Measurements from ENCODE around the gene GSTCD.

The GSTCD gene

DNA sequence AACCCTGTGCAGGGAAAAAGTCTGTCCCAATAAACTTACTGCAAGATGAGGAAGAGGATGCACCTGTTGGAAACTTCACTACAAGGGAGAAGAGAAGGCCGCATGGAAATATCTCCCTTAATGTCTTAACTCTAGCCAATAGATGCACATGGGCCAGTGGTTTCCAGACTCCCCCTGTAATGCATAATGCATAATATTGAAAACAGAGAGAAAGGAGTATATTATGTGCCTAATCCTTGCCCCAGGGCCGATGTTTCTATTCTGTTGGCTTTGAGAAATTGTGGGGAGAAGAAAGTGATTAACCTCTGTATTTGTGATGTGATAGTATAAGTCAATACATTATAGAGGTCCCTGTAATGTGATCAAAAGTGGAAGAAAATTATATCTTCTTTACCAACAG is 37.3 kb upstream of the GSTCD start:
- no peaks in the 10 kb centered on the region for H3K4me1 ChIP-seq (ENCODE audit: control insufficient read depth, low read length)
- no peaks in the 10 kb centered on the region for H4K20me1 ChIP-seq (ENCODE audit: control insufficient read depth, insufficient read depth, low read depth, low read length)
- no peak overlapping the region for H3K27ac ChIP-seq (ENCODE audit: low read depth, low read length)
- no peak overlapping the region for H3K4me3 ChIP-seq (ENCODE audit: low read length)
- no peaks in the 10 kb centered on the region for H3K9me3 ChIP-seq (ENCODE audit: control insufficient read depth, insufficient read depth, low read length)
- H3K27me3 ChIP-seq (ENCODE audit: control insufficient read depth, low read length) = no peaks in the 10 kb centered on the region
- no peaks in the 10 kb centered on the region for H3K36me3 ChIP-seq (ENCODE audit: control insufficient read depth, low read length)
- no peak overlapping the region for H3K4me2 ChIP-seq (ENCODE audit: low read length)
- no peaks in the 10 kb centered on the region for H3K9me2 ChIP-seq (replicated peaks; ENCODE audit: control insufficient read depth, low read length)
- H3F3A ChIP-seq (ENCODE audit: control insufficient read depth, insufficient read depth) = no peaks in the 10 kb centered on the region
- TF ChIP-seq, protein P1, sequence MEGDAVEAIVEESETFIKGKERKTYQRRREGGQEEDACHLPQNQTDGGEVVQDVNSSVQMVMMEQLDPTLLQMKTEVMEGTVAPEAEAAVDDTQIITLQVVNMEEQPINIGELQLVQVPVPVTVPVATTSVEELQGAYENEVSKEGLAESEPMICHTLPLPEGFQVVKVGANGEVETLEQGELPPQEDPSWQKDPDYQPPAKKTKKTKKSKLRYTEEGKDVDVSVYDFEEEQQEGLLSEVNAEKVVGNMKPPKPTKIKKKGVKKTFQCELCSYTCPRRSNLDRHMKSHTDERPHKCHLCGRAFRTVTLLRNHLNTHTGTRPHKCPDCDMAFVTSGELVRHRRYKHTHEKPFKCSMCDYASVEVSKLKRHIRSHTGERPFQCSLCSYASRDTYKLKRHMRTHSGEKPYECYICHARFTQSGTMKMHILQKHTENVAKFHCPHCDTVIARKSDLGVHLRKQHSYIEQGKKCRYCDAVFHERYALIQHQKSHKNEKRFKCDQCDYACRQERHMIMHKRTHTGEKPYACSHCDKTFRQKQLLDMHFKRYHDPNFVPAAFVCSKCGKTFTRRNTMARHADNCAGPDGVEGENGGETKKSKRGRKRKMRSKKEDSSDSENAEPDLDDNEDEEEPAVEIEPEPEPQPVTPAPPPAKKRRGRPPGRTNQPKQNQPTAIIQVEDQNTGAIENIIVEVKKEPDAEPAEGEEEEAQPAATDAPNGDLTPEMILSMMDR (IDR thresholded peaks at IDR 0.05; ENCODE audit: low read depth, low read length, poor library complexity, severe bottlenecking) = no peak
- TF ChIP-seq EZH2phosphoT487 (IDR thresholded peaks at IDR 0.05; ENCODE audit: borderline replicate concordance, low read length) = no peak
- no peaks in the 10 kb centered on the region for H3K79me2 ChIP-seq (ENCODE audit: control insufficient read depth, low read length)

DNA sequence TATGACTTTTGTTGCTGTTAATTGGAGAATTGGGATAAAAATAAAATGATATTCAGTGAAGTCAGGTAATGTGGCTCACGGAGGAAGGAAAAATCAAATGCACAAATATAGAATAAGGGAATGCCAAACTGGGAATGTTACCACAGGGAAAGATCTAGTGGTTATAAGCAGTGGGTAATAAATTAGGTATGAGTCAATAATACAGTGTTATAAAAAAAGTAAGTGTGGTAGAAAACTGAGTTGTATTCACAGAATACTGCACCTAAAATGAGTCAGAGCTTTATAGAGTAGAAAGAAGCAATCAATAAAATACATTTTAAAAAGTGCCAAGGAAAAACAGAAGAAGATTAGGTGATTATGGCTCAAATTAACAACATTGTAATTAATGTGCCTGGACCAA is 34.6 kb upstream of the GSTCD start:
- H3K9me3 ChIP-seq (ENCODE audit: control insufficient read depth, insufficient read depth, low read length) = no peaks in the 10 kb centered on the region

DNA sequence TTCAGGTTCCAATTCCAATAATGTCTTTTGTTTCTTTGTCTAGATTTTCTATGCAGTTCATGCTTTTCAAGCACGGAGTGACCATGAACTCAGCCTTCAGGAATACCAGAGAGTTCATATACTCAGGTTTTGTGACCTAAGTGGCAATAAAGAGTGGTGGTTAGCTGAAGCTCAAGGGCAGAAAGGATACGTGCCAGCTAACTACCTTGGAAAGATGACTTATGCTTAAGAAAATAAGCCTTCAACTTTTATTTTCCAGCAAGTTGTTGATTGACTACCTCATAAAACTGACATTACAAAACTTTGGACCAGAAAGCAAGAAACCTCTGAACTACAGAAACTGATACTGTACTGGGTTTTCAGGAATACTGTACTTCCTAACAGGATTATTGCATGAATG is 30.9 kb upstream of the GSTCD start:
- TF ChIP-seq, protein P1 (IDR thresholded peaks at IDR 0.05; ENCODE audit: low read depth, low read length, poor library complexity, severe bottlenecking) = no peak
- no peak for TF ChIP-seq EZH2phosphoT487 (IDR thresholded peaks at IDR 0.05; ENCODE audit: borderline replicate concordance, low read length)
- H3K4me2 ChIP-seq (ENCODE audit: low read length) = no peak overlapping the region
- no peaks in the 10 kb centered on the region for H4K20me1 ChIP-seq (ENCODE audit: control insufficient read depth, insufficient read depth, low read depth, low read length)

More for the DNA sequence above, 34.6 kb upstream of the GSTCD start:
- H3K4me3 ChIP-seq (ENCODE audit: low read length) = no peak overlapping the region
- H3K9me2 ChIP-seq (replicated peaks; ENCODE audit: control insufficient read depth, low read length) = no peaks in the 10 kb centered on the region
- no peak for TF ChIP-seq EZH2phosphoT487 (IDR thresholded peaks at IDR 0.05; ENCODE audit: borderline replicate concordance, low read length)
- TF ChIP-seq, protein P1 (IDR thresholded peaks at IDR 0.05; ENCODE audit: low read depth, low read length, poor library complexity, severe bottlenecking) = no peak
- H3K36me3 ChIP-seq (ENCODE audit: control insufficient read depth, low read length) = no peaks in the 10 kb centered on the region
- no peak overlapping the region for H3K4me2 ChIP-seq (ENCODE audit: low read length)
- H3K27ac ChIP-seq (ENCODE audit: low read depth, low read length) = no peak overlapping the region
- H3K27me3 ChIP-seq (ENCODE audit: control insufficient read depth, low read length) = no peaks in the 10 kb centered on the region
- no peaks in the 10 kb centered on the region for H3K4me1 ChIP-seq (ENCODE audit: control insufficient read depth, low read length)
- no peaks in the 10 kb centered on the region for H3K79me2 ChIP-seq (ENCODE audit: control insufficient read depth, low read length)
- H4K20me1 ChIP-seq (ENCODE audit: control insufficient read depth, insufficient read depth, low read depth, low read length) = no peaks in the 10 kb centered on the region
- H3F3A ChIP-seq (ENCODE audit: control insufficient read depth, insufficient read depth) = no peaks in the 10 kb centered on the region

DNA sequence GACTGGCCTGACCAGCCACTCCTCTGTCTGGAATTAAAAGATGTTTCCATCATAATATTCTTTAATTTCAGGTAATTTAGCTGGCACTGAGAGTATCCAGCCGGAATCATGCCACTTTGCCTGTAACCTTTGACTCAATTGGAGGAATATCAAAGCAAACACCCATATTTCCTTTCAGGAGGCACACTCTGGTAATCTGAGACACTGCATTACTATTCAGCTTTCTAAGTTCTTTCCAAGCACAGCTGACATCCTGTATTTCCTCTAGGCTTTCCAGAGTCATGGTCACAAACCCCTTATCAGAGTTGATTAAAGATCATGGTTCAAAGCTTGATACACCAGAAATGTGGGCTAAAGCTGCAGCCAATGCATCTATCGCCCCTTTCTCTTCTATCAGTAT is 29.4 kb upstream of the GSTCD start:
- no peaks in the 10 kb centered on the region for H3K9me2 ChIP-seq (replicated peaks; ENCODE audit: control insufficient read depth, low read length)
- H3K27ac ChIP-seq (ENCODE audit: low read depth, low read length) = no peak overlapping the region
- H3K9me3 ChIP-seq (ENCODE audit: control insufficient read depth, insufficient read depth, low read length) = no peaks in the 10 kb centered on the region
- no peaks in the 10 kb centered on the region for H3K4me1 ChIP-seq (ENCODE audit: control insufficient read depth, low read length)
- TF ChIP-seq EZH2phosphoT487 (IDR thresholded peaks at IDR 0.05; ENCODE audit: borderline replicate concordance, low read length) = no peak
- TF ChIP-seq, protein P1 (IDR thresholded peaks at IDR 0.05; ENCODE audit: low read depth, low read length, poor library complexity, severe bottlenecking) = no peak
- H3F3A ChIP-seq (ENCODE audit: control insufficient read depth, insufficient read depth) = no peaks in the 10 kb centered on the region
- H3K79me2 ChIP-seq (ENCODE audit: control insufficient read depth, low read length) = no peaks in the 10 kb centered on the region
- H4K20me1 ChIP-seq (ENCODE audit: control insufficient read depth, insufficient read depth, low read depth, low read length) = no peaks in the 10 kb centered on the region
- H3K36me3 ChIP-seq (ENCODE audit: control insufficient read depth, low read length) = peaks cover 20% of the 10 kb centered on the region
- H3K27me3 ChIP-seq (ENCODE audit: control insufficient read depth, low read length) = no peaks in the 10 kb centered on the region
- H3K4me3 ChIP-seq (ENCODE audit: low read length) = no peak overlapping the region
- no peak overlapping the region for H3K4me2 ChIP-seq (ENCODE audit: low read length)

More for the DNA sequence above, 30.9 kb upstream of the GSTCD start:
- Histone ChIP-seq H3K27ac (ENCODE audit: low read depth, low read length) (no peak overlapping the region), H3K36me3 (ENCODE audit: control insufficient read depth, low read length) (peaks cover 8% of the 10 kb centered on the region), H3K27me3 (ENCODE audit: control insufficient read depth, low read length) (no peaks in the 10 kb centered on the region), H3K9me3 (ENCODE audit: control insufficient read depth, insufficient read depth, low read length) (no peaks in the 10 kb centered on the region), H3K9me2 (replicated peaks; ENCODE audit: control insufficient read depth, low read length) (no peaks in the 10 kb centered on the region), H3K4me3 (ENCODE audit: low read length) (no peak overlapping the region), H3F3A (ENCODE audit: control insufficient read depth, insufficient read depth) (no peaks in the 10 kb centered on the region), H3K4me1 (ENCODE audit: control insufficient read depth, low read length) (no peaks in the 10 kb centered on the region), H3K79me2 (ENCODE audit: control insufficient read depth, low read length) (no peaks in the 10 kb centered on the region)
